ENCODE measurements around the gene MPZ. TPM values are rescaled to one million over a fixed set of nuclear protein-coding genes. Genes with fewer than 3 reads are reported as not detected.
"Not testable (repeated sequence)": the region's sequence is repeated elsewhere in the genome, so short reads cannot be mapped to it uniquely, and the experiment has no call there.

The MPZ gene
- total RNA-seq, 1 experiment from 2014 or later: 4.0 TPM

- no peaks in the 10 kb centered on the region for H4K20me1 ChIP-seq (ENCODE audit: insufficient read depth, low read depth, low read length)
- no peak within 1 kb of the TSS for H3K4me3 ChIP-seq (ENCODE audit: low read length)
- no peaks in the 10 kb centered on the region; the same call in 1 of the 2 replicates for H3K9me3 ChIP-seq (ENCODE audit: low read length)
- peaks cover 26% of the 10 kb centered on the region for H3K4me1 ChIP-seq (ENCODE audit: low read length)
- H3K27me3 ChIP-seq (ENCODE audit: low read length): no peaks in the 10 kb centered on the region
- no peak within 1 kb of the TSS for H2AFZ ChIP-seq (ENCODE audit: low read length)
- no peak for DNase-seq
- H3K4me2 ChIP-seq (ENCODE audit: low read depth, low read length, poor library complexity, severe bottlenecking): no peak within 1 kb of the TSS
- H3K27ac ChIP-seq (ENCODE audit: low read length): no peak within 1 kb of the TSS
- no peaks in the 10 kb centered on the region for H3K79me2 ChIP-seq (ENCODE audit: low read length)
- no peaks in the 10 kb centered on the region for H3K9me2 ChIP-seq (replicated peaks; ENCODE audit: insufficient read depth, low read length)
- no peak within 1 kb of the TSS for H3K9ac ChIP-seq (ENCODE audit: low read length)
- H3K36me3 ChIP-seq (ENCODE audit: insufficient read depth, low read length): no peaks in the 10 kb centered on the region
These were observed 51.1 kb downstream of the MPZ start, which contains the start of gene PCP4L1 for GRCh38 chr1:161258439-161259344. Gene PCP4L1 (plus strand): TSS chr1:161258745. CDS start chr1:161258975, 230 bp downstream.

- not testable (repeated sequence) for DNase-seq
These were observed 52.7 kb downstream of the MPZ start for GRCh38 chr1:161257109-161257508.

GRCh38 chr1:161255955-161256520 lies 53.7 kb downstream of the MPZ start:
- H3K4me3 ChIP-seq (ENCODE audit: low read length): not testable (repeated sequence)

More at GRCh38 chr1:161257109-161257508, 52.7 kb downstream of the MPZ start:
- H3K9ac ChIP-seq (ENCODE audit: low read length); H3K79me2 ChIP-seq (ENCODE audit: low read length); H3K27me3 ChIP-seq (ENCODE audit: low read length); H3K9me2 ChIP-seq (replicated peaks; ENCODE audit: insufficient read depth, low read length); H2AFZ ChIP-seq (ENCODE audit: low read length); H3K27ac ChIP-seq (ENCODE audit: low read length); H3K4me3 ChIP-seq (ENCODE audit: low read length); H3K9me3 ChIP-seq (ENCODE audit: low read length); H4K20me1 ChIP-seq (ENCODE audit: insufficient read depth, low read depth, low read length); H3K4me2 ChIP-seq (ENCODE audit: low read depth, low read length, poor library complexity, severe bottlenecking); H3K36me3 ChIP-seq (ENCODE audit: insufficient read depth, low read length): not testable (repeated sequence)
- H3K4me1 ChIP-seq (ENCODE audit: low read length): peaks cover 26% of the 10 kb centered on the region

GRCh38 chr1:161255302-161255701 lies 54.5 kb downstream of the MPZ start:
- H3K36me3 ChIP-seq (ENCODE audit: insufficient read depth, low read length); H3K4me2 ChIP-seq (ENCODE audit: low read depth, low read length, poor library complexity, severe bottlenecking); H3K27me3 ChIP-seq (ENCODE audit: low read length); H4K20me1 ChIP-seq (ENCODE audit: insufficient read depth, low read depth, low read length); DNase-seq; H3K9ac ChIP-seq (ENCODE audit: low read length); H3K4me1 ChIP-seq (ENCODE audit: low read length); H3K79me2 ChIP-seq (ENCODE audit: low read length); H3K27ac ChIP-seq (ENCODE audit: low read length); H3K9me3 ChIP-seq (ENCODE audit: low read length); H2AFZ ChIP-seq (ENCODE audit: low read length); H3K4me3 ChIP-seq (ENCODE audit: low read length); H3K9me2 ChIP-seq (replicated peaks; ENCODE audit: insufficient read depth, low read length): not testable (repeated sequence)

More at GRCh38 chr1:161255955-161256520, 53.7 kb downstream of the MPZ start:
- not testable (repeated sequence) for H3K79me2 ChIP-seq (ENCODE audit: low read length); H3K4me2 ChIP-seq (ENCODE audit: low read depth, low read length, poor library complexity, severe bottlenecking); H4K20me1 ChIP-seq (ENCODE audit: insufficient read depth, low read depth, low read length); H3K9ac ChIP-seq (ENCODE audit: low read length); H2AFZ ChIP-seq (ENCODE audit: low read length); H3K9me3 ChIP-seq (ENCODE audit: low read length); H3K9me2 ChIP-seq (replicated peaks; ENCODE audit: insufficient read depth, low read length); DNase-seq; H3K27me3 ChIP-seq (ENCODE audit: low read length); H3K27ac ChIP-seq (ENCODE audit: low read length); H3K36me3 ChIP-seq (ENCODE audit: insufficient read depth, low read length)
- H3K4me1 ChIP-seq (ENCODE audit: low read length): peaks cover 16% of the 10 kb centered on the region

Other genes starting within 250 kb of the MPZ start
- 36.5 and 59.6 TPM in 2 replicates for gene ARHGAP30, start 240.1 kb downstream of the MPZ start, total RNA-seq (2014; rRNA removed; shearing (Covaris generic); ENCODE audit: low replicate concordance)
- gene NECTIN4, start 220.4 kb downstream of the MPZ start, total RNA-seq (2014; rRNA removed; shearing (Covaris generic); ENCODE audit: low replicate concordance): not detected in 2 replicates
- 6.1 and 11.0 TPM in 2 replicates for gene KLHDC9, start 211.6 kb downstream of the MPZ start, total RNA-seq (2014; rRNA removed; shearing (Covaris generic); ENCODE audit: low replicate concordance)
- gene PFDN2, start 191.9 kb downstream of the MPZ start, total RNA-seq (2014; rRNA removed; shearing (Covaris generic); ENCODE audit: low replicate concordance): 34.1 and 71.0 TPM in 2 replicates
- 41.5 and 44.0 TPM in 2 replicates for gene NIT1, start 191.9 kb downstream of the MPZ start, total RNA-seq (2014; rRNA removed; shearing (Covaris generic); ENCODE audit: low replicate concordance)
- gene DEDD, start 177.3 kb downstream of the MPZ start, total RNA-seq (2014; rRNA removed; shearing (Covaris generic); ENCODE audit: low replicate concordance): 24.2 and 25.6 TPM in 2 replicates
- gene UFC1, start 156.0 kb downstream of the MPZ start, total RNA-seq (2014; rRNA removed; shearing (Covaris generic); ENCODE audit: low replicate concordance): 72.5 and 100.0 TPM in 2 replicates
- gene USP21, start 150.5 kb downstream of the MPZ start, total RNA-seq (2014; rRNA removed; shearing (Covaris generic); ENCODE audit: low replicate concordance): 21.9 and 43.9 TPM in 2 replicates
- 37.0 and 60.8 TPM in 2 replicates for gene PPOX, start 143.5 kb downstream of the MPZ start, total RNA-seq (2014; rRNA removed; shearing (Covaris generic); ENCODE audit: low replicate concordance)
- 34.9 and 54.7 TPM in 2 replicates for gene B4GALT3, start 132.5 kb downstream of the MPZ start, total RNA-seq (2014; rRNA removed; shearing (Covaris generic); ENCODE audit: low replicate concordance)
- 0.15 TPM in 1 of 2 replicates, not detected in the other for gene ADAMTS4, start 110.9 kb downstream of the MPZ start, total RNA-seq (2014; rRNA removed; shearing (Covaris generic); ENCODE audit: low replicate concordance)
- 134 and 167 TPM in 2 replicates for gene NDUFS2, start 107.6 kb downstream of the MPZ start, total RNA-seq (2014; rRNA removed; shearing (Covaris generic); ENCODE audit: low replicate concordance)
- not detected in 2 replicates for gene FCER1G, start 94.7 kb downstream of the MPZ start, total RNA-seq (2014; rRNA removed; shearing (Covaris generic); ENCODE audit: low replicate concordance)
- gene APOA2, start 86.3 kb downstream of the MPZ start, total RNA-seq (2014; rRNA removed; shearing (Covaris generic); ENCODE audit: low replicate concordance): not detected in 2 replicates
- gene TOMM40L, start 83.9 kb downstream of the MPZ start, total RNA-seq (2014; rRNA removed; shearing (Covaris generic); ENCODE audit: low replicate concordance): 9.5 and 12.6 TPM in 2 replicates
- gene NR1I3, start 71.8 kb downstream of the MPZ start, total RNA-seq (2014; rRNA removed; shearing (Covaris generic); ENCODE audit: low replicate concordance): not detected in 2 replicates
- 0.14 TPM in 1 of 2 replicates, not detected in the other for gene PCP4L1, start 51.2 kb downstream of the MPZ start, total RNA-seq (2014; rRNA removed; shearing (Covaris generic); ENCODE audit: low replicate concordance)
- 14.2 and 48.8 TPM in 2 replicates for gene SDHC, start 4.4 kb upstream of the MPZ start, total RNA-seq (2014; rRNA removed; shearing (Covaris generic); ENCODE audit: low replicate concordance)
- not detected in 2 replicates for gene CFAP126, start 57.9 kb upstream of the MPZ start, total RNA-seq (2014; rRNA removed; shearing (Covaris generic); ENCODE audit: low replicate concordance)
- gene FCGR2A, start 195.5 kb upstream of the MPZ start, total RNA-seq (2014; rRNA removed; shearing (Covaris generic); ENCODE audit: low replicate concordance): 3.9 and 4.6 TPM in 2 replicates
- gene HSPA6, start 214.6 kb upstream of the MPZ start, total RNA-seq (2014; rRNA removed; shearing (Covaris generic); ENCODE audit: low replicate concordance): 14.6 and 31.9 TPM in 2 replicates
- gene FCGR3A, start 239.8 kb upstream of the MPZ start, total RNA-seq (2014; rRNA removed; shearing (Covaris generic); ENCODE audit: low replicate concordance): not detected in 2 replicates